HG03378 (cell line): ENCODE data around the gene ABR.
"Not testable (repeated sequence)": the region's sequence is repeated elsewhere in the genome, so short reads cannot be mapped to it uniquely, and the experiment has no call there.

Experiments used
- ATAC-seq: cut with Tn5 transposase; IDR thresholded peaks from one replicate; pipeline ENCODE4 v1.9.1; 2021; ENCODE audit warnings: mild to moderate bottlenecking, moderate library complexity; ENCODE audit not compliant: unreplicated experiment

Gene ABR

DNA sequence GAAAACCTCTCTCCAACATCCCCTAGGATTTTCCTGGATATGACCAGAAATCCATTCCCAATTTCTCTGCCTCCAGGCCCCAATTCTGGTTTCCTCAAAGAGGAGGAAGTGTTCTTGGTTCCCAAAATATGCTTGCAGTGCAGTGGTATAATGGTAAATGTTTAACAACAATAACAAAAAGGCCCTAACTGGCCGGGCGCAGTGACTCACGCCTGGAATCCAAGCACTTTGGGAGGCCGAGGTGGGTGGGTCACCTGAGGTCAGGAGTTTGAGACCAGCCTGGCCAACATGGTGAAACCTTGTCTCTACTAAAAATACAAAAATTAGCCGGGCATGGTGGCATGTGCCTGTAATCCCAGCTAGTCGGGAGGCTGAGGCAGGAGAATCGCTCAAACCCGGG, 184.5 kb downstream of the ABR start:
- ATAC-seq = not testable (repeated sequence)

DNA sequence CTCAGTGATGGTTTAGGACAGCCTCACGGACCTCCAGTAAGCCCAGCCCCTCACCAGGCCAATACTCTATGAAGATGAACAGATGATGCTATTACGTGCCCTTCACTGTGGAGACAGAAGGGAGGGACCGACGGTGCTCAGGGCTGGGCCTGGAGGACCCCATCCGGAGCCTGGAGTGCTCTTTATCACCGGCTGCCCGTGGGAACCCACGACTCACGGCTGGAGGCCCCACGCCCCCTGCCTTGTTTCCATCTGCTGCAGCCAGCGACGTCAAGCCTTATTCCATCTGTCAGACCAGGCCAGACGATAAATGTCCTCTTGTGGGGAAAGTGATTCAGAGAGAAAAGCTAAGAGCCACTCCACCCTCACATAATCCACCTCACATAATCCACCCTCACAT, 186.8 kb downstream of the ABR start:
- no peak for ATAC-seq

DNA sequence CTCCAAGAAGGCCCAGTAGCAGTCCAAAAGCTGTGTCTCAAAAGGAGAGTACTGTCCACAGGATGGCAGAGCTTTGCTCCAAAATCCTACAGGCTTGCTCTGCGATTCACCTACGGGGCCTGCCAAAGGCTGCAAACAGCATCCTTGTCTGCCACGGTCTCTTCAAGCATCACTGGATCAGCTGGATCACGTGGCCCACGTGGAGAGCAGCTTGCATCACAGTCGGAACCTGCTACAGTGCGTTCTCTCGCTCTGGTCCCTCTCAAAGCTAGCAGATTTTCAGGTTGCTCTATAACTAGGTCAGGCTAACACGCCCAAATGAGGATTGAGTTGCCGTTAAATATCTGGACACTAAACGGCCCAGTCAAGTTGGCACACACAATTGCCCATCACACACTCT, 191.2 kb downstream of the ABR start:
- ATAC-seq = no peak

GRCh38 chr17:987931-988330, 191.8 kb downstream of the ABR start:
- no peak for ATAC-seq

- no peak for ATAC-seq
Measured at GRCh38 chr17:986322-986929, 193.4 kb downstream of the ABR start.

- ATAC-seq = no peak
Measured at GRCh38 chr17:983921-984320, 195.9 kb downstream of the ABR start.

DNA sequence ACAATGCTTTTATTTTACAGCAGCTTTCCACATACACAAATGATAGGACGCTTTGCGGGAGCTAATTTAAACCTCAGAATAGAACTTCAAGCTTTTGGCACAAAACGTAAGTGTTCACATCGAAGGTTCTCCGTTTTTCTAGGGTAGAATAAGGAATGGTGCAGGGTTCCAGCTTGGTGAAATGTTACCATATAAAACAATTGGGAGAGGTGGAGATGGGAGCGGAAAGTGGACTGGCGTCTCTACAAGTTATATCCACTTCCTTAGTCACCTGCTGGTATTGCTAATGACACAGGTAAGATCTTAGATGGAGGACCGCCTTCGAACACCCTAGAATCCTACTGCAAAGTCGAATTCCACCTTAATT, 198.5 kb downstream of the ABR start:
- no peak for ATAC-seq

DNA sequence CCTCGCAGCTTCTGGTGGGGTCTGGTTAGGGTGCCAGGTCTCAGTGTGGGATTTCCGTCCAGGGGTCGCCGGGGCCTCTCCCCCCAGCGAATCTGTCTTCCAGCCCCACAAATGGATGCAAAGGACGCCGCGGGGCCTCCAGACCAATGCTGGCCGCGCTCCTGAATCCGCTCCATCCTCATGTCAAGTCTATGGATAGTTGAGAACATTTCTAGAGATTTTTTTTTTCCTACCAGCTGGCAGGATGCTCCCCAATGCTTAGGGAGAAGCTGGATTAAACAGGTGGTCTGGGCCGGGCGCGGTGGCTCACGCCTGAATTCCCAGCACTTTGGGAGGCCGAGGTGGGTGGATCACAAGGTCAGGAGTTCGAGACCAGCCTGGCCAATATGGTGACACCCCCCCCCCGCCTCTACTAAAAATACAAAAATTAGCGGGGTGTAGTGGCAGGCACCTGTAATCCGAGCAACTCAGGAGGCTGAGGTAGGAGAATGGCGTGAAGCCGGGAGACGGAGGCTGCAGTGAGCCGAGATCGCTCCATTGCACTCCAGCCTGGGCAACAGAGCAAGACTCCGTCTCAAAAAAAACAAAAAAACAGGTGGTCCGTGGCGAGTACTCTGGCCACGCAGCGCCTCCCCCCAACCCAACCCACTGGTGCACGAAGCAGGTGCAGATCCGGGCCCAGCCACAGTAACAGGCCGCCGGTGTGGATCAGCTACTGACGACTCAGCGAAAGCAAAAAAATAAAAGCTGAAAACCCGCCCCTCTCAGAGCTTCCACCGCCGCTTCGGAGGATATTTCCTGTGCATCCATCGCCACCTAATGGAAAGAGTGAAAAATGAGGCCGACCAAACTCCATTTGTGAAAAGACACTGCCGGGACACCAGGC, 199.1 kb downstream of the ABR start:
- peak; percentile 59 for ATAC-seq

DNA sequence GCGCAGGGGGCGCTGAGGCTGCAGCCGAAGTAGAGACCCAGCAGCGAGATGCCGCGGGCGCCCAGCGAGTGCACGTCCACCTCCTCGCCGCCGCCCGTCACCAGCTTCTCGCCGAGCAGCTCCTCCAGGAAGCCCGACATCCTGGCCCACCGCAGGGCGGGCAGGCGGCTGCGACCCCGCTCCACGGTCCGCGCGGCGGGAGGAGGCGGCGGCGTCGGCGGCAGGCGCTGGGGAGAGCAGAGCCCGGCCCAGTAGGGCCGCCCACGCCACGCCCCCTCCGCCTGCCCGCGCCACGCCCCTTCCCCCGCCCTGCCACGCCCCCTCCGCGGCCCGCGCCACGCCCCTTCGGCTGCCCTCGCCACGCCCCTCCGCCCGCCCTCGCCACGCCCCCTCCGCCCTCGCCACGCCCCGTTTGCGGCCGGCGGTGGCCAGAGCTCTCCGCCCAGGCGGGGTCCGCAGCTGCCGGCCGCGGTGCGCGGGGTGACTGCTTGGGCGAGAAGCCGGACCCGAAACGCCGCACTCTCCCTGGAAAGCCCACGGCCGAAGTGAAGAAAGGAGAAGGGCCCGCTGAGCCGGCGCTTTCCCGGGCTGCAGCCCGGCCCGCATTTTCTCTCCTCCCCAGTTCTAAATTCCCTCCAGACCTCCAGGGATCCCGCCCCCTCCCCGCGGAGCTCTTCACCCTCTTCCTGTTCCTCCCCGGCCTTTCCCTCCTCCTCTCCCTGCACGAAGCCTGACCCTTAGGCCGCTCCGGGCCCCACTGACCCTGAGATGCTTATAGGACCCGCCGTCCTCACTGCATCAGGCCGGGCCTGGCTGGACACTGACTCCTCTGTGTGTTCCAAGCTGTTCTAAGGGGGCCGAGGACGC, 200.0 kb downstream of the ABR start, which contains the start of gene NXN:
NXN (minus strand) TSS at position 238 of the 867 bp plus-strand sequence.
- no peak for ATAC-seq

GRCh38 chr17:979212-979538, 200.6 kb downstream of the ABR start:
- ATAC-seq = no peak

DNA sequence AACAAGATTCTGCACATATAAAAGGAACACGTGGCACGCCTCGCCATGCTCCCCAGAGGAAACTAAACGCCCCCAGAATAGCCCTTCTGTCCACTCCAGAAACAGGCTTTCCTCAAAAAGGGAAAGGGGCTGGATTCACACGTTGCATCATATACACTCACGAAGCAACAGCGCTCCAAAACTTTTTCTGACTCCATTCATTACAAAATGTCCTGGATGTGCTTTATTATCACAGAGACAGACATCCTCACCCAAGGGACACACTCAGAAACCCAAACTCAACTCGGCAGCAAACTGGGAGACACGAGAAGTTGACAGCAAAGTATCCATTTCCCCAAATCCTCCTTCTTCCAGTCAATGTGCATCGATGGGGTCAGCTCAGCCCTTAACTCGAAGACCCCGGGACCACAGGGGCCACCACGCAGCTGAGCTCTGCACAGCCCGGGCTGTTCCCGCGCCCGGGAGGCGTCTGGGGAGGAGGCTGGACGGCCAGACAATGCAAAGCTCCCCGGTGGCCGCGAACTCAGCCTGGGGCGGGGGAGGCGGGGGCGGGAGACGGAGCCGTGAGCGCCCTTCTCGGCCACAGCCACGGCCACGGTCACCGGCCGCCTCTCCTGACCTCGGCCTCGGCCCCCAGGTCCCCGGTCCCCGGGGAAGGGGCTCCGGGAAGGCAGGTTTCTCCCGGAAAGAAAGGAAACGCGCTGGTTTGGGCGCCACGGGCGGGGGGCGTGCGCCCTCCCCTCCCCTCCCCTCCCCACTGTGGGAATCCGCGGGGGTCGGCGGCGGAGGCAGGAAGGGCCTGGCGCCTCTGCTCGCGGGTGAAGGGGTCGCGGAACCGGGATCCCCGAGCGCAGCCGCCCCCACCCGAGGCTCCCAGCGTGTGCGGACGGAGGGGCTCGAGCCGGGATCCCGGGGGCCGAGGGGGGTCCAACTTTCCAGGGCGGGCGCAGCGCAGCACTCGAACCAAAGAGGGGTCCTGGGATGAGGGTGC, 201.4 kb downstream of the ABR start:
- no peak for ATAC-seq

DNA sequence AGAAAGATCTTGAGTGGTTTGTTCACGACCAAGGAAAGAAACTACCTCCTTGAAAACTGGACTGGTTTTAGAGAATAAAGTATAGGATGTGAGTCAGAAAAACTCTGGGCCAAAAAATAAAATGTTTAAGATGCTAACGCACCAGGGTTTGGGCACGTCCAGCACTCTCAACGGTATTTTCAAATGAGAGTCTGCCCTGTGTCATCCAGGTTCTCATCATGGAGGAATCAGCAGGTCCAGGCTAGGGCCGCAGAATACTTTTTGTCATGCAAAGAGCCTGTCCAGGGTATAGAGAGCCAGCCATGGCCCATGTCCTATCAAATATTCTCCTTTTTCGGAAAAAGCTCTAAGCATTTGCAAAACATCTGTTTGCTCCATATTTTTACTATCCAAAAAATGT, 202.6 kb downstream of the ABR start:
- ATAC-seq = no peak

DNA sequence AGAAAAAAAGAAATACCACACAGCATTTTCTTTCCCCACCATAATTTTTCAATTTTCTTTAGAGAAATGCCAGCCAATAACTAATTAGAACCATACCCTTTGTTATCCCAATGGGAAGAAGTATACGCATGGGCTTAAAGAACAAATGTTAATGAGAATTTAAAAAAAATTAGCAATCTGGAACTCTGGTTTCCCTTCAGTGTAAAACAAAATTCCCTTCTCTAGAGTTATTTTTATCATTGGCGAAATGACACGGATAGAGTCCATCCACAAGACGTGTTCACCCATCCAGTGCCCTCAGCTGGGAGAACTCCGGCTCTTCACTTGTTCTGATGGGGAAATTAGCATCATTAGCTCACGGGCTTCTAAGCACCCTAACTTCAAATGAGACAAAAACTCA, 203.5 kb downstream of the ABR start:
- ATAC-seq = no peak

GRCh38 chr17:975371-975915, 204.3 kb downstream of the ABR start:
- no peak for ATAC-seq

DNA sequence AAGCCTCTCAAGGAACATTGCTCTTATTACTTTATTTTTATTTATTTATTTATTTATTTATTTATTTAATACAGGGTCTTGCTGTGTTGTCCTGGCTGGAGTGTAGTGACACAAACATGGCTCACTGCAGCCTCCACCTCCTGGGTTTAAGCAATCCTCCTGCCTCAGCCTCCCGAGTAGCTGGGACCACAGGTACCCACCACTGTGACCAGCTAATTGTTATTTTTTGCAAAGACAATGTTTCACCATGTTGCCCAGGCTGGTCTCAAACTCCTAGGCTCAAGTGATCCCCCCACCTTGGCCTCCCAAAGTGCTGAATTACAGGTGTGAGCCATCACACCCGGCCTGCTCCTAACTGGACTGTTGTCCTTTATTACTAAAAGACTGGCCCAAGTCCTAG, 205.0 kb downstream of the ABR start:
- not testable (repeated sequence) for ATAC-seq

DNA sequence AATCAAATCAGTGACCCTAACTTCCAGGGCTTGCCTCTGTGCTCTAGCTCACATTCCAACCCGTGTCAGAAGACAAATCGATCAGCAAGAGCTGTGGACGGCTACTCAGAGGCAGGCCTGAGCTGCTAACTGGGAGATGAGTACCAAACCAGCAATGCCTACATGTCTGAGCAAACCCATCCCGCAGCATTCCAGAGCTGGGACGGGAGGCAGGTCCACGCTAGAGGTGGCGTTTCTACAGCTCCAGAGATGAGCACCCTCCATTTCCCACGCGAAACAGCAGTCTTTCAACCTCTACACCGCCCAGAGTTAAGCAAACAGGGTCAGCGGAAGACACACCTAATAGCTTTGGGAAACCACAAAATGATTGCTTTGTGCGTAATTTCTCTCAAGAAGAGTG, 206.7 kb downstream of the ABR start:
- no peak for ATAC-seq

- ATAC-seq = not testable (repeated sequence)
Measured at GRCh38 chr17:971861-972260, 207.9 kb downstream of the ABR start.

GRCh38 chr17:970364-970763, 209.4 kb downstream of the ABR start:
- no peak for ATAC-seq

- no peak for ATAC-seq
Measured at GRCh38 chr17:969811-970355, 209.9 kb downstream of the ABR start.
